Measurements from ENCODE around the gene SPG7.
"Not testable (repeated sequence)": the region's sequence is repeated elsewhere in the genome, so short reads cannot be mapped to it uniquely, and the experiment has no call there.

The SPG7 gene

GRCh38 chr16:89507834-89508590, at the start of gene SPG7:
Gene SPG7, plus strand, starts transcription at chr16:89508403. Its CDS starts 15 bp downstream, at chr16:89508418.
- DNase-seq, result peak in 52 of 56 donors; percentile 20 to 92 (median 70)

- no peak for DNase-seq
Observed at GRCh38 chr16:89458551-89458950, 49.7 kb upstream of the SPG7 start.

GRCh38 chr16:89458967-89459366, 49.2 kb upstream of the SPG7 start:
- no peak for DNase-seq

GRCh38 chr16:89460556-89460955, 47.6 kb upstream of the SPG7 start:
- no peak for DNase-seq

- not testable (repeated sequence) for DNase-seq
Observed at GRCh38 chr16:89461890-89462289, 46.3 kb upstream of the SPG7 start.

DNA sequence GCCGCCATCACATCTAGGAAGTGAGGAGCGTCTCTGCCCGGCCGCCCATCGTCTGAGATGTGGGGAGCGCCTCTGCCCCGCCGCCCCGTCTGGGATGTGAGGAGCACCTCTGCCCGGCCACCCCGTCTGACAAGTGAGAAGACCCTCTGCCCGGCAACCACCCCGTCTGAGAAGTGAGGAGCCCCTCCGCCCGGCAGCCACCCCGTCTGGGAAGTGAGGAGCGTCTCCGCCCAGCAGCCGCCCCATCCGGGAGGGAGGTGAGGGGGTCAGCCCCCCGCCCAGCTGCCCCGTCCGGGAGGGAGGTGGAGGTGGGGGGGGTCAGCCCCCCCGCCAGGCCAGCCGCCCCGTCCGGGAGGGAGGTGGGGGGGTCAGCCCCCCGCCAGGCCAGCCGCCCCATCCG, 45.6 kb upstream of the SPG7 start:
- not testable (repeated sequence) for DNase-seq

GRCh38 chr16:89463312-89463711, 44.9 kb upstream of the SPG7 start:
- not testable (repeated sequence) for DNase-seq

GRCh38 chr16:89466920-89467319, 41.3 kb upstream of the SPG7 start:
- DNase-seq, result no peak

DNA sequence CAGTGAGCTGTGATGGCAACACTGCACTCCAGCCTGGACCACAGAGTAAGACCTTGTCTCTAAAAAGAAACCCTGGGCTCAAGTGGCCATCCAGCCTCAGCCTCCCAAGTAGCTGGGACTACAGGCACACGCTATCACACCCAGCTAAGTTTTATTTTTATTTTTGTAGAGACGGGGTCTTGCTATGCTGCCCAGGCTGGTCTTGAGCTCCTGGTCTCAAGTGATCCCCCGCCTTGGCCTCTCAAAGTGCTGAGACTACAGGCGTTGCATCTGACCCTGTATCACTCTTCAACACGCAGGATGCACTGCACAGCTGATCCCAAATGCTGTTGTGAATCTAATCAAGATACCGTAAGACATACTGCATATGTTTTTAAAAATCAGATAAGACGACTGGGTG, 40.8 kb upstream of the SPG7 start:
- DNase-seq, result no peak

DNA sequence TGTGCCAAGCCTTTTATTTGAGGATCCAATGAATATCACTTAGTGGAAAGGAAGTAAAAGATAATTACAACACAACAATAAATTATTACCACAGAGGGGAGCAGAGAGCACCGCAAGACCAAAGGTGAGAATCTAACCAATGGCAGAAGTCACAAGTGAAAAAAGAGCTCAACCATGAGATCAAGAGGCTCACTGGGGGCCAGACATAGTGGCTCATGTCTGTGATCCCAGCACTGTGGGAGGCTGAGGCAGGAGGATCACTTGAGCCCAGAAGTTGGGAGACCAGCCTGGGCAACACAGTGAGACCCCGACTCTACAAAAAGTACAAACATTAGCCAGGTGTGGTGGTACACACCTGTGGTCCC, 35.5 kb upstream of the SPG7 start:
- no peak for DNase-seq

DNA sequence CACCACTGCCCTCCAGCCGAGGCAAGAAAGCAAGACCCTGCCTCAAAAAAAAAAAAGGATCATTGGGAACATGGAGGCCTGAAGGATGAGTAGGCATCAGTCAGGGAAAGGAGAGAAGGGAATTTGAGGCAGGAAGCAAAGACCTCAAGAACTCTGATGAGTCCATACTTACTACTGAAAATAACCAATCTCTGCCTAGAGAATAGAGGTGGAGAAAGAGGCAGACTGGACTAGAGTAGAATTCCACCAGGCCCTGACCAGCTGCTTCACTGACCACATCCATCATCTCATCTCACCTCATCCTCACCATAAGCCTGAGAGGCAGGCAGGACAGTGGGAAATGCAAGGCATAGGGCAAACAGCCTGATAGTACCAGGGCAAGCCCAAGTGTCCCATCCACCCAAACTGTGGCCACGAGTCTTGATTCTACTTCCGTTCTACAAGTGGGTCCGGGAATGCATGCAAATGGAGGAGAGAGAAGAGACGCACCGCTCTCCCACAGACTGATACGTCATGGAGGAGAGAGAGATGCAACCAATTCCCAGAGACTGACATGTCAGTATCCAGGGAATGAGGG, 35.0 kb upstream of the SPG7 start:
- DNase-seq, result no peak

DNA sequence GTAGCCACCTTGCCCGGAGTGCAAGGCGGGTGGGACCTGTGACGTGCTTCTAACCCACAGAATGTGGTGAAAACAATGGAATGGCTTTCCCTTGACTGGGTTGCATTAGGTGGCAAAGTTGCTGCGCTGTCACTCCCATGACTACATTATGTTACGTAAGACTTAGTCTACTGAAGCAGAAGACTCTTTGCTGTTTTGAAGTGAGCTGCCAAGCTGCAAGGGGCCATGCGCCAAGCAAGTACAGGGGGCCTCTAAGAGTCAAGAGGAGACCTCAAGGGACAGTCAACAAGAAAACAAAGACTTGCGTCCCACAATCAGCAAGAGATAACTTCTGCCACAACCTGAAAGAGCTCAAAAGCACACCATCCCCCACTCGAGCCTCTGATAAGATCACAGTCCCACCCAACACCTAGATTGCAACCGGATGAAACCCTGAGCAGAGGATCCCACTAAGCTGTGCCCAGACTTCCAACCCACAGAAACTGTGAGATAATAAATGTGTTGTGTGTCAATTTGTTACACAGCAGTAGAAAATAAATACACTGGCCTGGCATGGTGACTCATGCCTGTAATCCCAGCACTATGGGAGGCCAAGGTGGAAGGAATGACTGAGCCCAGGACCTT, 34.3 kb upstream of the SPG7 start:
- no peak for DNase-seq

- no peak for DNase-seq
Observed at GRCh38 chr16:89475144-89475543, 33.1 kb upstream of the SPG7 start.

GRCh38 chr16:89476379-89476778, 31.8 kb upstream of the SPG7 start:
- no peak for DNase-seq

- DNase-seq, result no peak
Observed at GRCh38 chr16:89476811-89477261, 31.4 kb upstream of the SPG7 start.

GRCh38 chr16:89478576-89479221, 29.5 kb upstream of the SPG7 start:
- no peak for DNase-seq

- DNase-seq, result no peak
Observed at GRCh38 chr16:89481356-89481955, 26.7 kb upstream of the SPG7 start.

- DNase-seq, result no peak
Observed at GRCh38 chr16:89482150-89482816, 25.9 kb upstream of the SPG7 start.

DNA sequence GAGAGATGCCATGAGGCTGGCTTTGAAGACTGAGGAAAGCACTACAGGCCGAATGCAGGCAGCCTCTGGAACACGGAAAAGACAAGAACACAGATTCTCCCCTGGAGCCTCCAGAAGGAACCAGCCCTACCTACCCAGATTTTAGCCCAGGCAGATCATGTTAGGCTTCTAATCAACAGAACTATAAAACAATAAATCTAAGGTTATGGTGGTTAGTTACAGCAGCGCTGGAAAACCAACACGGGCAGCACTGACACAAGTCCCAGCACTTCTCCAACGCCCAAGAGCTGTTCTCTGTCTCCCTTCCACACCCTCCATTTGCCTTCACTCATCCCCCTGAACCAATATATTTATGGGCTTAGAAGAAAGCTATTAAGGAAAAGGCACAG, 25.4 kb upstream of the SPG7 start:
- no peak for DNase-seq

GRCh38 chr16:89484041-89484501, 24.1 kb upstream of the SPG7 start:
- no peak for DNase-seq
